T-helper 1 cell treated with Interleukin-12 subunit alpha and Interleukin-12 subunit beta and Interleukin-4 antibody, amounts not matched to agents 30 ng/mL and 1 ng/mL, for 36 hours (primary cell): ENCODE results near the gene SP1. TPM values are rescaled to one million over a fixed set of nuclear protein-coding genes. Genes with fewer than 3 reads are reported as not detected.
"Not testable (repeated sequence)": the region's sequence is repeated elsewhere in the genome, so short reads cannot be mapped to it uniquely, and the experiment has no call there.

Experiments
- intact Hi-C: fragments of 100-400 bp; cut with micrococcal nuclease; formaldehyde crosslinking; loops from one replicate; pipeline ENCODE4 v1.15.1; 2024
- total RNA-seq: library from RNA; stranded (reverse); gene quantifications from 2 replicates; pipeline ENCODE4 v1.2.3, GENCODE V29; 2022

Gene SP1
- total RNA-seq, 1 donor from 2014 or later, result 75.7 TPM

GRCh38 chr12:53358836-53359419 is 21.0 kb upstream of the SP1 start:
- intact Hi-C loops, result no loop called here

GRCh38 chr12:53361638-53362037 is 18.3 kb upstream of the SP1 start:
- intact Hi-C loops, result not testable (repeated sequence)

GRCh38 chr12:53365245-53365904 is 14.6 kb upstream of the SP1 start:
- intact Hi-C loops, result no loop called here

- intact Hi-C loops, result not testable (repeated sequence)
Measured at GRCh38 chr12:53373554-53374133, 6.3 kb upstream of the SP1 start.

GRCh38 chr12:53374277-53374676 is 5.7 kb upstream of the SP1 start:
- intact Hi-C loops, result not testable (repeated sequence)

- intact Hi-C loops, result no loop called here
Measured at GRCh38 chr12:53376747-53377146, 3.2 kb upstream of the SP1 start.

- intact Hi-C loops, result no loop called here
Measured at GRCh38 chr12:53378222-53378621, 1.8 kb upstream of the SP1 start.

GRCh38 chr12:53378724-53379388 is 1.1 kb upstream of the SP1 start:
- intact Hi-C loops, result loop anchor here (1.0 kb wide), 10 partner anchors 27 to 901 kb away; partner anchors contain the start of genes AAAS, ATF7, CBX5 and CSAD

GRCh38 chr12:53379389-53380103 is 430 bp upstream of the SP1 start:
- intact Hi-C loops, result loop anchor here (1.0 kb wide), 12 partner anchors 27 to 901 kb away; partner anchors contain the start of genes AAAS, ATF7, CALCOCO1 and CBX5

GRCh38 chr12:53380794-53381730 is 1.1 kb downstream of the SP1 start:
- intact Hi-C loops, result loop anchor here (1.0 kb wide), 2 partner anchors 161 to 346 kb away; partner anchors contain the start of gene CALCOCO1

GRCh38 chr12:53381731-53382630 is 2.0 kb downstream of the SP1 start:
- intact Hi-C loops, result no loop called here

GRCh38 chr12:53383258-53383657 is 3.3 kb downstream of the SP1 start:
- intact Hi-C loops, result no loop called here

GRCh38 chr12:53386381-53386780 is 6.4 kb downstream of the SP1 start:
- intact Hi-C loops, result not testable (repeated sequence)

- intact Hi-C loops, result no loop called here
Measured at GRCh38 chr12:53388932-53389331, 9.0 kb downstream of the SP1 start.

- intact Hi-C loops, result no loop called here
Measured at GRCh38 chr12:53389702-53390101, 9.7 kb downstream of the SP1 start.

- intact Hi-C loops, result no loop called here
Measured at GRCh38 chr12:53391724-53392123, 11.7 kb downstream of the SP1 start.

GRCh38 chr12:53399896-53400295 is 19.9 kb downstream of the SP1 start:
- intact Hi-C loops, result no loop called here

GRCh38 chr12:53402351-53402750 is 22.4 kb downstream of the SP1 start:
- intact Hi-C loops, result not testable (repeated sequence)

- intact Hi-C loops, result no loop called here
Measured at GRCh38 chr12:53402871-53403270, 22.9 kb downstream of the SP1 start.
